Stimulated activated CD4-positive, alpha-beta T cell treated with anti-CD3 and anti-CD28 coated beads, Interleukin-12 subunit alpha, Interleukin-12 subunit beta, amount 100 ng/mL, for 48 hours (primary cell): ENCODE measurements around the gene DLX2.
"Not testable (repeated sequence)": the region's sequence is repeated elsewhere in the genome, so short reads cannot be mapped to it uniquely, and the experiment has no call there.

Experiments
- DNase-seq, 3 donors: peaks; one replicate each; pipeline ENCODE4 v3.0.0-alpha.2; 2020; ENCODE audit warnings: low read depth in 2 of 3, low spot score in 1 of 3

Gene DLX2

GRCh38 chr2:172083628-172084394 is 18.9 kb downstream of the DLX2 start:
- no peak for DNase-seq

- DNase-seq: no peak
Observed at GRCh38 chr2:172082944-172083627, 19.6 kb downstream of the DLX2 start.

- DNase-seq: no peak
Observed at GRCh38 chr2:172082105-172082943, 20.4 kb downstream of the DLX2 start.

GRCh38 chr2:172081221-172082022 is 21.3 kb downstream of the DLX2 start:
- no peak for DNase-seq

GRCh38 chr2:172080641-172081220 is 22.0 kb downstream of the DLX2 start:
- no peak for DNase-seq

GRCh38 chr2:172079838-172080640 is 22.7 kb downstream of the DLX2 start:
- DNase-seq: no peak

GRCh38 chr2:172079416-172079815 is 23.3 kb downstream of the DLX2 start:
- DNase-seq: no peak

- DNase-seq: no peak
Observed at GRCh38 chr2:172074254-172074653, 28.4 kb downstream of the DLX2 start.

GRCh38 chr2:172073518-172073917 is 29.2 kb downstream of the DLX2 start:
- no peak for DNase-seq

- no peak for DNase-seq
Observed at GRCh38 chr2:172072706-172073105, 30.0 kb downstream of the DLX2 start.

- DNase-seq: no peak
Observed at GRCh38 chr2:172072303-172072702, 30.4 kb downstream of the DLX2 start.

GRCh38 chr2:172070936-172071335 is 31.8 kb downstream of the DLX2 start:
- no peak for DNase-seq

GRCh38 chr2:172067905-172068304 is 34.8 kb downstream of the DLX2 start:
- not testable (repeated sequence) for DNase-seq

- DNase-seq: no peak
Observed at GRCh38 chr2:172066394-172066886, 36.3 kb downstream of the DLX2 start.

GRCh38 chr2:172065111-172065510 is 37.6 kb downstream of the DLX2 start:
- no peak for DNase-seq

- no peak for DNase-seq
Observed at GRCh38 chr2:172063446-172063845, 39.3 kb downstream of the DLX2 start.

- DNase-seq: no peak
Observed at GRCh38 chr2:172062402-172063004, 40.2 kb downstream of the DLX2 start.

GRCh38 chr2:172060118-172060517 is 42.6 kb downstream of the DLX2 start:
- not testable (repeated sequence) for DNase-seq

- DNase-seq: no peak
Observed at GRCh38 chr2:172058660-172059059, 44.0 kb downstream of the DLX2 start.
